HEK293 (cell line): ENCODE measurements around the gene HP.

Experiments
- CTCF ChIA-PET: fragments of 350-600 bp; formaldehyde crosslinking; extraction: SDS; loops from one replicate; lab custom pipeline; 2021; ENCODE audit warnings: antibody characterized with exemption; lab: Yijun Ruan, JAX
- POLR2A ChIA-PET: fragments of 300-600 bp; formaldehyde crosslinking; extraction: SDS; loops from one replicate; lab custom pipeline; 2020; ENCODE audit warnings: antibody characterized with exemption, inconsistent platforms; lab: Yijun Ruan, JAX
- H3K27ac ChIP-seq: fragments of 200-500 bp; sonication (Bioruptor generic); 2 replicates; pipeline ENCODE4 v1.5.1; 2014; ENCODE audit warnings: low read depth, low read length, control low read depth, inconsistent platforms; ENCODE audit errors: extremely low read depth
- H3K36me3 ChIP-seq, 2 experiments: fragments of 200-500 bp in 1 of 2; sonication (Bioruptor generic) in 1 of 2; 1 replicate in 1 of 2; 2 replicates in 1 of 2; pipeline ENCODE4 v1.5.1; 2014 to 2017; ENCODE audit warnings: inconsistent platforms in 2 of 2, low read length in 2 of 2; ENCODE audit not compliant: control insufficient read depth in 2 of 2, insufficient read depth in 1 of 2
- H3K4me1 ChIP-seq: fragments of 200-500 bp; sonication (Bioruptor generic); 2 replicates; pipeline ENCODE4 v1.5.1; 2014; ENCODE audit warnings: mild to moderate bottlenecking, low read length, inconsistent platforms; ENCODE audit not compliant: control insufficient read depth, insufficient read depth
- H3K4me3 ChIP-seq: 2 replicates; pipeline ENCODE4 v1.5.1; 2011; ENCODE audit warnings: low read depth, mild to moderate bottlenecking, control low read depth, low read length, moderate library complexity
- H3K9me3 ChIP-seq: fragments of 200-500 bp; sonication (Bioruptor generic); 2 replicates; pipeline ENCODE4 v1.5.1; 2014; ENCODE audit warnings: low read depth, low read length, inconsistent platforms; ENCODE audit not compliant: control insufficient read depth, insufficient read depth
- ZBTB10 ChIP-seq: fragments of 450-650 bp; formaldehyde crosslinking; IDR thresholded peaks from 2 replicates; pipeline ENCODE4 v1.5.1; 2016; ENCODE audit warnings: missing biosample characterization, missing genetic modification characterization
- ZNF121 ChIP-seq: fragments of 450-650 bp; formaldehyde crosslinking; IDR thresholded peaks from 2 replicates; pipeline ENCODE4 v1.5.1; 2016; ENCODE audit warnings: missing biosample characterization, missing genetic modification characterization
- ZNF138 ChIP-seq: fragments of 450-650 bp; formaldehyde crosslinking; IDR thresholded peaks from 2 replicates; pipeline ENCODE4 v1.5.1; 2016; ENCODE audit warnings: missing biosample characterization, missing genetic modification characterization, borderline replicate concordance
- ZNF146 ChIP-seq: fragments of 450-650 bp; formaldehyde crosslinking; IDR thresholded peaks from 2 replicates; pipeline ENCODE4 v1.5.1; 2016; ENCODE audit warnings: missing biosample characterization, missing genetic modification characterization
- ZNF18 ChIP-seq: fragments of 450-650 bp; formaldehyde crosslinking; IDR thresholded peaks from 2 replicates; pipeline ENCODE4 v1.5.1; 2016; ENCODE audit warnings: missing biosample characterization, missing genetic modification characterization
- ZNF184 ChIP-seq: fragments of 450-650 bp; IDR thresholded peaks from 2 replicates; pipeline ENCODE4 v1.5.1; 2018; ENCODE audit warnings: missing biosample characterization, mild to moderate bottlenecking, missing genetic modification characterization
- ZNF24 ChIP-seq: fragments of 450-650 bp; formaldehyde crosslinking; IDR thresholded peaks from 2 replicates; pipeline ENCODE4 v1.5.1; 2016; ENCODE audit warnings: missing biosample characterization, missing genetic modification characterization
- ZNF274 ChIP-seq, 2 experiments: fragments of 200-500 bp in 1 of 2; fragments of 450-650 bp in 1 of 2; sonication (Bioruptor generic) in 1 of 2; formaldehyde crosslinking in 1 of 2; IDR thresholded peaks; 2 replicates each; pipeline versions ENCODE4 v1.5.1 to v1.6.1; 2014 to 2016; ENCODE audit warnings: borderline replicate concordance in 1 of 2, inconsistent platforms in 1 of 2, low read length in 1 of 2, missing biosample characterization in 1 of 2, missing genetic modification characterization in 1 of 2
- ZNF391 ChIP-seq: fragments of 450-650 bp; formaldehyde crosslinking; IDR thresholded peaks from 2 replicates; pipeline ENCODE4 v1.5.1; 2016; ENCODE audit warnings: low read depth, missing biosample characterization, missing genetic modification characterization, borderline replicate concordance
- ZNF394 ChIP-seq: fragments of 450-650 bp; formaldehyde crosslinking; IDR thresholded peaks from 2 replicates; pipeline ENCODE4 v1.5.1; 2016; ENCODE audit warnings: missing biosample characterization, missing genetic modification characterization, mild to moderate bottlenecking, moderate library complexity, borderline replicate concordance
- ZNF621 ChIP-seq: fragments of 450-650 bp; formaldehyde crosslinking; IDR thresholded peaks from 2 replicates; pipeline ENCODE4 v1.5.1; 2017; ENCODE audit warnings: missing biosample characterization, missing genetic modification characterization
- ZNF785 ChIP-seq: fragments of 450-650 bp; formaldehyde crosslinking; IDR thresholded peaks from 2 replicates; pipeline ENCODE4 v1.5.1; 2016; ENCODE audit warnings: missing biosample characterization, missing genetic modification characterization
- ZNF843 ChIP-seq: fragments of 450-650 bp; formaldehyde crosslinking; IDR thresholded peaks from 2 replicates; pipeline ENCODE4 v1.5.1; 2016; ENCODE audit warnings: missing biosample characterization, missing genetic modification characterization
- ZSCAN16 ChIP-seq: fragments of 450-650 bp; formaldehyde crosslinking; IDR thresholded peaks from 2 replicates; pipeline ENCODE4 v1.5.1; 2016; ENCODE audit warnings: missing biosample characterization, missing genetic modification characterization
- TF ChIP-seq, protein P1 (sequence below): fragments of 450-650 bp; formaldehyde crosslinking; IDR thresholded peaks from 2 replicates; pipeline ENCODE4 v1.5.1; 2016; ENCODE audit warnings: missing biosample characterization, missing genetic modification characterization
- TF ChIP-seq, protein P2 (sequence below): fragments of 450-650 bp; formaldehyde crosslinking; IDR thresholded peaks from 2 replicates; pipeline ENCODE4 v1.5.1; 2016; ENCODE audit warnings: missing biosample characterization, missing genetic modification characterization, borderline replicate concordance

The HP gene

GRCh38 chr16:72014675-72015074 is 39.6 kb upstream of the HP start (continued):
- no peak for TF ChIP-seq ZNF18 (tag by site-specific recombination)
- TF ChIP-seq ZNF785 (tag by site-specific recombination): no peak
- TF ChIP-seq ZNF391 (tag by site-specific recombination): no peak
- no peak for TF ChIP-seq ZNF621 (tag by site-specific recombination)
- TF ChIP-seq ZNF394: no peak
- no peak for TF ChIP-seq ZBTB10 (tag by site-specific recombination)
- TF ChIP-seq, protein P1, sequence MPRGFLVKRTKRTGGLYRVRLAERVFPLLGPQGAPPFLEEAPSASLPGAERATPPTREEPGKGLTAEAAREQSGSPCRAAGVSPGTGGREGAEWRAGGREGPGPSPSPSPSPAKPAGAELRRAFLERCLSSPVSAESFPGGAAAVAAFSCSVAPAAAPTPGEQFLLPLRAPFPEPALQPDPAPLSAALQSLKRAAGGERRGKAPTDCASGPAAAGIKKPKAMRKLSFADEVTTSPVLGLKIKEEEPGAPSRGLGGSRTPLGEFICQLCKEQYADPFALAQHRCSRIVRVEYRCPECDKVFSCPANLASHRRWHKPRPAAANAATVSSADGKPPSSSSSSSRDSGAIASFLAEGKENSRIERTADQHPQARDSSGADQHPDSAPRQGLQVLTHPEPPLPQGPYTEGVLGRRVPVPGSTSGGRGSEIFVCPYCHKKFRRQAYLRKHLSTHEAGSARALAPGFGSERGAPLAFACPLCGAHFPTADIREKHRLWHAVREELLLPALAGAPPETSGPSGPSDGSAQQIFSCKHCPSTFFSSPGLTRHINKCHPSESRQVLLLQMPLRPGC (tag by site-specific recombination): no peak
- no peak for TF ChIP-seq ZSCAN16 (tag by site-specific recombination)

GRCh38 chr16:72015124-72015523 is 39.2 kb upstream of the HP start:
- Histone ChIP-seq H3K36me3 (peaks cover 0 to 37% of the 10 kb centered on the region in 2 experiments; a peak in 1 of 3 replicates), H3K27ac (no peak overlapping the region), H3K4me3 (no peak overlapping the region), H3K4me1 (0 out of 2 replicates have a peak, but pooled peaks cover 2% of the 10 kb centered on the region), H3K9me3 (no peaks in the 10 kb centered on the region)
- ChIA-PET POLR2A (no interaction called here), CTCF (interaction anchor here (0.7 kb wide), 1 partner anchor 525 kb away, joined by 3 read pairs; no protein-coding TSS in a partner anchor)
- no peak for TF ChIP-seq ZNF24 (tag by site-specific recombination)
- TF ChIP-seq ZNF843: no peak
- TF ChIP-seq ZNF184 (tag by site-specific recombination): no peak
- no peak for TF ChIP-seq ZNF274 (IDR thresholded peaks at IDR 0.05; ENCODE audit: low read length)
- no peak for TF ChIP-seq ZNF274 (tag by site-specific recombination; IDR thresholded peaks at IDR 0.05; ENCODE audit: borderline replicate concordance)
- TF ChIP-seq, protein P2, sequence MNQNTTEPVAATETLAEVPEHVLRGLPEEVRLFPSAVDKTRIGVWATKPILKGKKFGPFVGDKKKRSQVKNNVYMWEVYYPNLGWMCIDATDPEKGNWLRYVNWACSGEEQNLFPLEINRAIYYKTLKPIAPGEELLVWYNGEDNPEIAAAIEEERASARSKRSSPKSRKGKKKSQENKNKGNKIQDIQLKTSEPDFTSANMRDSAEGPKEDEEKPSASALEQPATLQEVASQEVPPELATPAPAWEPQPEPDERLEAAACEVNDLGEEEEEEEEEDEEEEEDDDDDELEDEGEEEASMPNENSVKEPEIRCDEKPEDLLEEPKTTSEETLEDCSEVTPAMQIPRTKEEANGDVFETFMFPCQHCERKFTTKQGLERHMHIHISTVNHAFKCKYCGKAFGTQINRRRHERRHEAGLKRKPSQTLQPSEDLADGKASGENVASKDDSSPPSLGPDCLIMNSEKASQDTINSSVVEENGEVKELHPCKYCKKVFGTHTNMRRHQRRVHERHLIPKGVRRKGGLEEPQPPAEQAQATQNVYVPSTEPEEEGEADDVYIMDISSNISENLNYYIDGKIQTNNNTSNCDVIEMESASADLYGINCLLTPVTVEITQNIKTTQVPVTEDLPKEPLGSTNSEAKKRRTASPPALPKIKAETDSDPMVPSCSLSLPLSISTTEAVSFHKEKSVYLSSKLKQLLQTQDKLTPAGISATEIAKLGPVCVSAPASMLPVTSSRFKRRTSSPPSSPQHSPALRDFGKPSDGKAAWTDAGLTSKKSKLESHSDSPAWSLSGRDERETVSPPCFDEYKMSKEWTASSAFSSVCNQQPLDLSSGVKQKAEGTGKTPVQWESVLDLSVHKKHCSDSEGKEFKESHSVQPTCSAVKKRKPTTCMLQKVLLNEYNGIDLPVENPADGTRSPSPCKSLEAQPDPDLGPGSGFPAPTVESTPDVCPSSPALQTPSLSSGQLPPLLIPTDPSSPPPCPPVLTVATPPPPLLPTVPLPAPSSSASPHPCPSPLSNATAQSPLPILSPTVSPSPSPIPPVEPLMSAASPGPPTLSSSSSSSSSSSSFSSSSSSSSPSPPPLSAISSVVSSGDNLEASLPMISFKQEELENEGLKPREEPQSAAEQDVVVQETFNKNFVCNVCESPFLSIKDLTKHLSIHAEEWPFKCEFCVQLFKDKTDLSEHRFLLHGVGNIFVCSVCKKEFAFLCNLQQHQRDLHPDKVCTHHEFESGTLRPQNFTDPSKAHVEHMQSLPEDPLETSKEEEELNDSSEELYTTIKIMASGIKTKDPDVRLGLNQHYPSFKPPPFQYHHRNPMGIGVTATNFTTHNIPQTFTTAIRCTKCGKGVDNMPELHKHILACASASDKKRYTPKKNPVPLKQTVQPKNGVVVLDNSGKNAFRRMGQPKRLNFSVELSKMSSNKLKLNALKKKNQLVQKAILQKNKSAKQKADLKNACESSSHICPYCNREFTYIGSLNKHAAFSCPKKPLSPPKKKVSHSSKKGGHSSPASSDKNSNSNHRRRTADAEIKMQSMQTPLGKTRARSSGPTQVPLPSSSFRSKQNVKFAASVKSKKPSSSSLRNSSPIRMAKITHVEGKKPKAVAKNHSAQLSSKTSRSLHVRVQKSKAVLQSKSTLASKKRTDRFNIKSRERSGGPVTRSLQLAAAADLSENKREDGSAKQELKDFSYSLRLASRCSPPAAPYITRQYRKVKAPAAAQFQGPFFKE (tag by site-specific recombination): no peak
- no peak for TF ChIP-seq ZNF18 (tag by site-specific recombination)
- no peak for TF ChIP-seq ZNF146 (tag by site-specific recombination)
- TF ChIP-seq ZNF138: no peak
- TF ChIP-seq ZNF121 (tag by site-specific recombination): no peak
